ENCODE results near the gene LRRN4.

The LRRN4 gene

DNA sequence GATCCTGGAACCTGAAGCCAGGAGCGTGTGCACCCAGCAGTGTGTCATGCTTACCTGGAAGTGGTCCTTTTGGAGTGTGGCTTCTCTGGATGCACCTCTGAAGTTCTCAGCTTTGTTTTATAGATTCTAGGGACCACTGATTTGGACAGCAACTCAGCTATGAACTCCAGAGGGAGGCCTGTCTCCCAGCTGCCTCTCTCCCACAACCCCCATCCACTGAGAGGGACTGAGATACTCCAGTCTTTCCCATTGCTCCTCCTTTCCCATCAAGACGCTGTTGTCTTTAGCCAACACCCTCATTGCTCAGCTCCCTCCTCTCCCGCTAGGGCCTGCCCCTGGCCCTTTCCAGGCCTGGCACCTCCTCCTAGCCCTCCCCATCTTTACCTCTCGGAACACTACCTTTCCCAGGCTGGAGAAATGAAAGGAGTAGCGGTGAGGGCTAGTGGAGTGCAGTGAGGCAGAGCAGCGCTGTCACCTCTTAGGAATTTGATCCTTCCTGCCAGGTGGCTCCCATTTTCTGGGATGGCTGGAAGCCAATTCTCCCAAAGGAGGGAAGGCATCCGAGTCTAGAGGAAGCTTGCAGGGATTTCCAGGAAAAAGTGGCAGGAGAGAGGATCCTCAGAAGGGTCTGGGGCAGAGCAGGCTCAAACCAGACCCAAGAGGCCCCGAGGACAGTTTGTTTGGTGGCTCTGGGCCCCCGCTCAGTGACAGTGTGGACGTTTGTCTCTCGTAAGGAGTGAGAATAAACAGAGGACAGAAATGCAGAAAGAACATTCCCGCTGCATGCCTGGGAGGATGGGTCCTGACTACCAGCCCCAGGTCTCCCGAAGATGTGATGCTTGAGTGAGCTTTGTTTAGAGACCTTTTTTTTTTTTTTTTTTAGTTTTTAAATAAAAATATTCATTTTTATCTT is at the start of gene LRRN4:
Gene LRRN4 (minus strand): TSS at position 285 of the 913 bp plus-strand sequence. CDS start 1,261 bp downstream, outside the sequence.
- peak; percentile 69 for DNase-seq (ENCODE audit: low read depth, low spot score)

DNA sequence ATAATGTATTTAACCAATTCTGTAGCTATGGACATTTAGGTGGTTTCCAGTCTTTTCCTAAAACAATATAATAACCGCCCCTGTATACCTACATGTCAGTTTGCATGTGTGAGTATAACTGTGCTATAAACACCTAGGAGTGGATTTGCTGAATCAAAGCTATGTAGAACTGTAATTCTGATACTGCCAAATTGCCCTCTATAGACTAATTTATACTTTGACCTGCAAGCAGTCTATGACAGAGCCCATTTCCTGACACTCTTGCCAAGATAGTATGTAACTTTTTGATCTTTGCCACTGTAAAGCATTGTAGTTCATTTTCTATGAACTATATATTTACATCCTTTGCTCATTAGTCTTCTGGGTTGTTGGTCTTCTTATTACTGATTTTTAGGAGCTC is 49.4 kb upstream of the LRRN4 start:
- no peak for DNase-seq (ENCODE audit: low read depth, low spot score)

DNA sequence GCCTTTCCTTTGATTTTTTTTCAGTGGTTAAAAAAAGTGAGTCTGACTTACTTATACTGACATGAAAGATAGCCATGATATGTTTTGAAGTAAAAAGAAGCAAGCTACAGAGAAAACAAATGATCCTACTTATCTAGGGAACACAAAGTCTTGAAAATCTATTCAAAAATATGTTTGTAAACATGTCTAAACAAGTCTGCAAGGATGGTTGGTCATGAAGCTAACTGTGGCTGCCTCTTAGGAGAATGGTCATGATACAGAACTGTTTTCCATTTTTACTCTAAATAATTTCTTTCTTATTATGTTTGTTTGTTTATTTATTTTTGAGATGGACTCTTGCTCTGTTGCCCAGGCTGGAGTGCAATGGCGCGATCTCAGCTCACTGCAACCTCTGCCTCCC is 47.5 kb upstream of the LRRN4 start:
- DNase-seq (ENCODE audit: low read depth, low spot score), result no peak

DNA sequence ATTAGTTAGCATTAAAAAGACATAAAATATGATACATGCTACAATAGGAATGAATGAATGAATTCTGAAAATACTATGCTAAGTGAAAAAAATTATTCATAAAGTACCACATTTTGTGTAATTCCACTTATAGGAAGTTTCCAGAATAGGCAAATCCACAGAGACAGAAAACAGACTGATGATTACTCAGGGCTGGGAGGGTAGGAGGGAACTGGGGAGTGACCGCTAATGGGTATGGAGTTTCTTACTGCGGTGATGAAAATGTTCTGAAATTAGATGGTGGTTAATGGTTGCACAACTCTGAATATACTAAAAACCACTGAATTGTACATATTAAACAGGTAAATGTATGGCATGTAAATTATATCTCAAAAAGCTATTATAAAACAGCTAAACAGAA is 46.4 kb upstream of the LRRN4 start:
- no peak for DNase-seq (ENCODE audit: low read depth, low spot score)

DNA sequence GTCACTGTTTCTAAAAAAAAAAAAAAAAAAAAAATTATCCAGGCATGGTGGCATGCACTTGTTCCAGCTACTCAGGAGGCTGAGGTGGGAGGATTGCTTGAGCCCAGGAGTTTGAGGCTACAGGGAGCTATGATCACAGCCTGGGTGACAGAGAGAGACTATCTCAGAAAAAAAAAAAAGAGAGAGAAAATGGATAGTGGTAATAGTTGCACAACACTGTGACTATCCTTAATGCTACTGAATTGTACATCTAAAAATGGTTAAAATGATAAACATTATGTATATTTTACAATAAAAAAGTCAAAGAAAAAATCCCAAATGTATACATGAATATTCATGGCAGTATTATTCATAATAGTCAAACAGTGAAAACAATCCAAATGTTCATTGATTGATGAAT is 46.0 kb upstream of the LRRN4 start:
- DNase-seq (ENCODE audit: low read depth, low spot score), result no peak

DNA sequence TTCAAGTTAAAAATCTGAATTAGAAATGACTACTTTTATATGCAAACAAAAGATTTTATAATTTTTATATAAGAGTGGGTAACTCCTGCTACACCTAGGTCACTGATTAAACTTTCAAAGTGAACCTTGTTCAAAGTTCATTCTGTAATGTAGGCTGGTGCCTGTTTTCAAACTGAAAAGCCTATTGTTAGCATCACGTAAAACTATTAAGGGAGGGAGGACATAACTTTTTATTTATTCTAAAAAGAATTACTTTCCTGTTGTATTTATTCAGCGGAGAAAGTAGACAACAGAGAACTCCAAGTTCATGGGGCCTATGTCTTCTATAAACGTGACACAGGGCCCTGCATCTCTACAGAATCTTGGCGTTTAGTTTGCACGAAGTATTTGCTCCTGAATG is 41.5 kb upstream of the LRRN4 start:
- no peak for DNase-seq (ENCODE audit: low read depth, low spot score)

DNA sequence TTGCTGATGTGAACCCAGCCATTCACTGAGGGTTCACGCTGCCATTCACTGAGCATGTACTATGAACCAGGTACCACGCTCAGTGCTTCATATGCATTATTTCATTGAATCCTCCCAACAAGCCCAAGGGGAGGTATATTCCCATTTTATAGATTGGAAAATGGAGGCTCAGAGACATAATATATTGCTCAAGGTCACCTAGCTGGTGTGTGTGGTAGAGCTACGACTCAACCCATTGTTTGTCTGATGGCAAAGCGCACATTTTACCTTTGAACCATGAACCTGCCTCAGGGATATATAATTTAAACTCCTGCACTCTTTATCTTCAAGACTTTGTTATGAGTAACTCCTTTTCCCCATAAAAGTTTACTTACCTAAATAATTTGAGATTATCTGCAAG is 40.7 kb upstream of the LRRN4 start:
- DNase-seq (ENCODE audit: low read depth, low spot score), result no peak

DNA sequence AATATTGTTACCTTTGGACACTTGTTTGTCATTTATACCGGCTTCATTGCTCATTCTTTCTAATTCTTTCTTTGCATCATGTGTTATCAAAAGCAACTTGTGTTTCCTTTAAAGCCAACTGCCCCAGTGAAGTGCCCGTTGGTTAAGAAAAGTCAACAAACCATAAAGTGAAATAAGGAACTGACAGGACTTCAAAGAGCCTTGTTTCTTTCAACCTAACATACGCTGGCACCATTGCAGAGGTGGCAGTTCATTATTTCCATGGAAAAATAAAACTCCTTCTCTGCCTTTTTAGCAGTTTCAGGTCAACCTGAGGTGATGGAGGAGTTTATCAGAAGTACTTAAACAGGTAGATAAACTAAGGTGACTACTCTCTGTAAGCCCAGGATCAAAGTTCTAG is 40.2 kb upstream of the LRRN4 start:
- DNase-seq (ENCODE audit: low read depth, low spot score), result no peak

DNA sequence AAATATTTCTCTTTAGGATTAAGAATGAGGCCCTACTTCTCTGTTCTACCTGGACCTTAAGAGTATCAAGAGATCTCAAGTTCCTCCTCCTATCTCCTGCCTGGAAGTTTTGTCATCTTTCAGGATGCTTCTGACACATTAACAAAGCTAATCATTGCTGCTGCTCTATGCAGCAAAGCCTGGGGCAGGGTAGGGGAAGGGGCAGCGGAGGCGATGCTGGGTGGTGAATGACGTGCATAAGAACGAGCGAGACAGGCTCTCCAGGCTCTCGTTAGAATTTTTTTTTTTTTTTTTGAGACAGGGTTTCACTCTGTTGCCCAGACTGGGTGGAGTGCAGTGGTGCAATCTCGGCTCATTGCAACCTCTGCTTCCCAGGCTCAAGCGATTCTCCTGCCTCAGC is 37.8 kb upstream of the LRRN4 start:
- no peak for DNase-seq (ENCODE audit: low read depth, low spot score)

DNA sequence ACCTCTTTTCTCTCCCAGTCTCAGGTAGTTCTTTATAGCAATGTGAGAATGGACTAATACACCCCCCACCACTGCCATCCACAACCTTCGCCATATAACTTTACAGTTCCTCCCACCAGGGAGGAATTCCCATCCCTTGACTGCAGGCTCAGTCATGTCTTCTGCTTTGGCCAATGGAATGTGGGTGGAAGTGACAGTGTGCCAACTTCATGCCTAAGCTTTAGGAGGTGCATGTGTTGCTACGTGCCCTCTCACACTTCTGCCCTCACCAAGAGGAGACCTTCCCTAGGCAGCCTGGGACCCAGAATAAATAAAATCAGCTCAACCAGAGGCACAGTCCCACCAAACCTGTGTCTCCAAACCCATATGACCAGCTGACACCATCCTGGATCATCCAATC is 33.0 kb upstream of the LRRN4 start:
- DNase-seq (ENCODE audit: low read depth, low spot score), result no peak

DNA sequence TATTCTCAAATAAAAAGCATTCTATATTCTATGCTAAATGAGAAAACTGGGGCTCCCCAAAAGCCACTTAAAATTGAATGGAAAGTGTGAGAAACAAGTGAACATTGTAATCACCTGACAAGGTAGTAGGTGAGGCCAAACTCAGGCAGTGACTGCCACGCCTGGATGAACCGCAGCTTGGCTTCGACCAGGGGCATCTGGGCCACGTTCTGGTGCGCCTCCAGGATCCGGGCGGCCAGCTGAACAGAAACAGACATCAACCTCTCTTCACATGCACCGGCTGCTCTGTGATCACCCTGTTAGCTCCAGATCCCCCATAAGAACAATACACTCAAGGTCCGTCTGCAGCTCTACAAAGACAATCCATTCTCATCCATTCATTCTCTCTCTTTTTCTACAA is 30.1 kb upstream of the LRRN4 start:
- DNase-seq (ENCODE audit: low read depth, low spot score), result no peak

DNA sequence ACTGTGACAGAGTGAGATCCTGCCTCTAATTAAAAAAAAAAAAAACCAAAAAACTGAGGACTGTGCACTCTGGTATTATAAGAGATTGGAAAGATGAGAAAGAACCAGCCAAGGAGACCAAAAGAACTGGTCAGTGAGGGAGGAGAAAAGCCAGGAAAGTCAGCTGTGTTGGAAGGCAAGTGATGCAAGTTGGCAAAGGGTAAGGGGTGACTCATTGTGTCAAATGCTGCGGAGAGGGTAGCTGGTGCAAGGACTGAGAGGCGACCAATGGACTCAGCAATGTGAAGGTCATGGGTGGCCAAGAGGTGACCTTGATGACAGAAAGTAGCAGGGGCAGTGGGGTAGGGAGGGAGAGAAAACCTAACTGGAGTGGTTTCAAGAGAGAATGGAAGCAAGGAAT is 27.4 kb upstream of the LRRN4 start:
- peak; percentile 43 for DNase-seq (ENCODE audit: low read depth, low spot score)

DNA sequence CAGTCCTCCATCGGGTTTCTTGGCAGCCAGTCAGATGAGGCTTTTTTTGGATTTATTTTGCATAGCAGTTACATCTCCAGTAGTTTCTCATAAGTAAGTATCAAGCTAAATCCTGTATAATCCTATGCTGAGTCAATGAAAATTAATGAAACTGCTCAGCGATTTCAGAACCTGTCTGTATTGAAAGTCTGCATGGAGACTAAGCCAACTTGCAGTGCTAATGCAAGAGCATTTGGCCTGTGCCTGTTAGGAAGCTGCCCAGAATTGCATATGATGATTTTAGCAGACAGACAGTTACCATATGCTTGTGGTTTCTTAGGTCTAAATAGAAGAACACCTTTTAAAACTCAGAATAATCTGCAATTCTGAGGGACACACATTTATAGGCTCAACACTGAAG is 25.2 kb upstream of the LRRN4 start:
- no peak for DNase-seq (ENCODE audit: low read depth, low spot score)

DNA sequence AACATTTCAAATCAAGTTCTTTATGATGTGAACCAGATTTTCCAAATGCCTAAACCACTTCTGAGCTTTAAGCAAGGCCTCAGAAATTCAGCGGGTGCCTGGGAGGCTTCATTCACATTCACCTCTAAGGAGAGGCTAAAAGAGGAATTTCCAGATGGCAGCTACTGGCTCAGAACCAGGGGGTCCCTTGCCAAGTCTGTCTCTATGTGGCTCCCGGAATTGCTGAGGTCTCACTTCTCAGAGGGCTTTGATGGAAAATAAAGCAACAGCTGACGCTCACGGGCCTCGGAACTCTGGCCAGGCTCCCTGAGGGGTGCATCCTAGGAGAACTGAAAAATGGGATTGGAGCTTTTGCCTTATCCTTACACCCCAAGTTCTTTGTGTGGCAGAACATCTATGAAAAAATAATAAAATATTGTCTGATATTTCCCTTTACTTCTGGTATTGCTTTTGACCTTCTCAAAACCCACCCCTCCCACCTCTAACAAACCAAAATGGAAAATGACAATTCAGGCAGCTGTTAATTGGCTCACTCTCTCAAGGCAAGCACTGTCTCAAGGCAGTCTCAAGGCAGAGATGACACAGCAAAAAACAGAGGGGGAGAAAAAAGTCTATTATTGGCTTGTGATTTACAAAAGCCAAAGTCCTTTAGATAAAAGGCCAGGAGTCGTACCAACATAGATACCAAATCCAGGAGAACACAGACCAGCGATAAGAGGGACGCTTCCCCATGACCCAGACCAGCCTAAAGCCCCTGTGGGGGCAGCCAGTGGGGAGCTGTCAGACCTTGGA is 21.8 kb upstream of the LRRN4 start:
- DNase-seq (ENCODE audit: low read depth, low spot score), result peak; percentile 83

DNA sequence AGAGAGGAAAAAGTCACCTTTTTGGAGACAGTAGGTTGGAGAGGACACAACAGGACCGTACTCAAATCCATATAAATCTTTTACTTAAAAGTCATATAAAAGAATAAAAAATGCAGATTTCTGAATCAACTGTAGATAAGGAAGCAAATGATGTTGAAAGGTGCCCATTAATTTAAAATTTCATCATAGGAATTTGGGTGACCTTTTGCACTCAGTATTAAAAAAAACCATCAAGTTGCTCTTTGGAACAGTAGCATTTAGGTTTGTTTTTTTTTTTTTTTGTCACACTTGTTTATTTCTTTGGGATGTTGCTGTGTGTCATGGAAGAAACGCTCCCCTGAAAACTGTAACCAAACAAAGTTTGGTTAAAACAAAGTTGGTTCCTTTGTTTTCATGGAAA is 20.9 kb upstream of the LRRN4 start:
- no peak for DNase-seq (ENCODE audit: low read depth, low spot score)

DNA sequence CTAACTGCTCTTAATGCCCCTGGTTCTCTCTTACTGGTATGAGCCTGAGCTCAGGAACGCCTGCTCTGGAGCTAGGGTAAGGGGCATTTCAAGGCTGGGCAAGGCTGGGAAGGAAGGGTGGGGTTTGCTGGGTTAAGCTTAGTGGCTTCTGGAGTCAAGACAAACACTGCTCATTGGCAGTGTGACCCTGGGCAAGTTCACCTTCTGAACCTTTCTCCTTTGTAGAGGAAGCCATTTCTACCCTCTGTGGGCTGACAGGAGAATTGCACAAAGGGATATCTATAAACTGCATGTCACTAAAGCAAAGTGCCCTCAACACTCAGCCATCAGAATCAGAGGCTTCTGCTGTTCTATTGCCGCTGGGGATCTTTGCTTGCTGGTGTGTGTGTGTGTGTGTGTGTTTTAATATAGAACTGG is 20.3 kb upstream of the LRRN4 start:
- DNase-seq (ENCODE audit: low read depth, low spot score), result peak; percentile 26

DNA sequence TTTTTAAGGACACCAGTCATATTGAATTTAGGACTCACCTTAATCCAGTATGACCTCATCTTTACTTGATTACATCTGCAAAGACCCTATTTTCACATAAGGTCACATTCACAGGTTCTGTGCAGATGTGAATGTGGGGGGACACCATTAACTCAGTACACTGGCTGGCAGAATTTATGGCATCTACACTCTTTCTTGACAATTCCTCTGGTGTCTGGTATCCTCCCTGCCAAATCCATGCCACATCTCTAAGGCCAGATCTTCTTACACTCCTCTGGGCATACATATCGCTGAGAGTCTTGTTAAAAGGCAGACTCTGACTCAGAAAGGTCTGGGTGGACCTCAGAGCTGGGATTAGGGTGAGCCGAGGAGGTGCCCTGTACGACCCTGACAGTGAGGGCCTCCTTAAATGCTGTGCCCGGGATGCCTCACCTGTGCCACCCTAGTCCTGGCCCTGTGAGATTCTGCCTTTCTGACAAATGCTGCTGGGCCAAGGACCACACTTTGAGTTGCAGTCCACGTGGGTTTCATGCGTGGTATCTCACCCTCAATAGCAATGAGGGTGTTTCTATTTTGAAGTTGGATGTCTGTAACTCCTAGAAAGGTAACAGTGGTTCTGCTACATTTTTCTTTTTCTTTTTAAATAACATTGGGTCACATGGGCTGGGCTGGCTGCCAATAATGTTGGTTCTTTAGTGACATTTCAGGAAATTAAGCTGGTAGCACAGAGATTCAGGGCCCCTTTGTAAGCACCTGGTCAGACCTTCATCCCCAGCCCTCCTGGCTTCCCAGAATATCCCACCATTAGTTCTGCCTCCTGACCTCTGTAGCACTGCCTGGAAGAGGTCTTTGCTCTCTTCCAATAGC is 17.2 kb upstream of the LRRN4 start:
- DNase-seq (ENCODE audit: low read depth, low spot score), result peak; percentile 12

DNA sequence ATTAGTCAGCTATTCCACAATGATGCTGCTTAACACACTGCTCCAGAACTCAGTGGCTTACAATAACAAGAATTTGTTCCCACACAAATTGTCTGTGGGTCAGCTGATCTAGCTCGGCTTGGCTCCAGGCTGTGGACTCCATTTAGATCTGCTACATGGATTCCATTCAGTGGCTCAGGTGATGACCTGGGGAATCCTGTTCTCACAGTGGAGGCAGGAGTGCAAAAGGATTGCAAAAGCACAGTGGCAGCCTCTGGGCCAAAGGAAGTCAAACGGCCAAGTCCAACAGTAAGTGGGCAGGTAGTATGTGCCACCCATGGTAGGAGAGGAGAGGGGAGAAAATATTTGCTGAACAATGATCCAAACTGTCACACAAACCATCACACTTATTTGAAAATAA is 15.8 kb upstream of the LRRN4 start:
- DNase-seq (ENCODE audit: low read depth, low spot score), result no peak

DNA sequence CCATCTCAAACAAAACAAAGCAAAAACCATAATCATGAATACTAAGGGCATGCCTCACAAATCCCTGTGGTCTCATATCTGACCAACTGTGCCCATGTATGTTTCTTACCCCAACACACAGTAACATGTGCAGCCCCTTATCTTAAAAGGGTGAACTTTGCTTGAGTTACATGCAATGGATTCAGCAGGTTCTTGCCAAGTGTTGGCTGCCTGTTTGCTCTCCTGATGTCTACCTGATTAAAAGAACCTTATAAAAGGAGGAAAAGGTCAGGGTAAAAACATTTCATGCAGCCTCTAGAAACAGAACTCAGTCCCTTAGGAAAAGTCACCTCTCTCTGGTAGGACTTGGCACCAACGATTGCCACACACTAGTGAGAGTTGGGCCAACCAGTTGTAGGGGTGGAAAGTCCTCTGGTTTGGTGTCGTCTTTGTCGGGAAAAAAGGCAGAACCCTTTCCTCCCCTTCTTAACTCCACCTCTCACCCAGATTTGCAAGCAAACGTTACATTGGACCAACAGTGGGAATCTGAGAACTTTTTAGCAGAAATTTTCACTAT is 14.0 kb upstream of the LRRN4 start:
- DNase-seq (ENCODE audit: low read depth, low spot score), result no peak

DNA sequence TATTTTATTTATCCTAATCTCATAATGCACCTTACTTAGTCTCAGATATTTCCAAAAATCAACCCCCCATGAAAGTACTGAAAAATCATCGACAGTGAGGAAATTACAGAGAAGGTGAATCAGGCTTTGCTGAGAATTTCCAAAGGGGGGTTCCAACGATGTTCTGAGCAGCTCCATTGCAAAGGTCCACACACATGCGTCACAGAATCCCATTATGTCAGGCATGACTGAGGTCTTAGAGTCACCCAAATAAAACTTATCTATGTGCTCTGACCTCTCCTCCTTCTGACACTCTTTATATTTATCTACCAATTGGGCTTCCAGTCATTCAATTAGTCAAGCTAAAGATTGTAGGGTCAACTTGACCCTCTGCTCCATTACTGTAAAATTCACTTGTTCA is 12.7 kb upstream of the LRRN4 start:
- DNase-seq (ENCODE audit: low read depth, low spot score), result no peak

DNA sequence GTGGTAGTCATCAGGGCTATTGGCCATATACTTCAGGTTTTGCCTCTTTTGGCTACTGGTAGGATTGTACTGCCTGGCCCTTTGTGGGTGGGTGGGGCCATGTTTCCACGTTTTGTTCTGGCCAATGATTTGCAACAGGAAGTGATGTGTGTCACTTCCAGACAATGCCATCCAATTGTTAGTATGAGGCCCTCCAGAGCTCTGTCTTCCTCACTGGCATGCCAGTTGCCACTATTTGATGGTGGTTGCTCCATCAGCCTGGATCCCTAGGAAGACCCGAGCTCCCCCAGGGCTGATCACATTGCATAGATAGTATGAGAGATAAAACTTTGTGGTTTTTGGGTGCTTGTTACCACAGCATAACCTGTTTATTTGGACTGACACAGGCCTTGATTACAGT is 7.7 kb upstream of the LRRN4 start:
- no peak for DNase-seq (ENCODE audit: low read depth, low spot score)

DNA sequence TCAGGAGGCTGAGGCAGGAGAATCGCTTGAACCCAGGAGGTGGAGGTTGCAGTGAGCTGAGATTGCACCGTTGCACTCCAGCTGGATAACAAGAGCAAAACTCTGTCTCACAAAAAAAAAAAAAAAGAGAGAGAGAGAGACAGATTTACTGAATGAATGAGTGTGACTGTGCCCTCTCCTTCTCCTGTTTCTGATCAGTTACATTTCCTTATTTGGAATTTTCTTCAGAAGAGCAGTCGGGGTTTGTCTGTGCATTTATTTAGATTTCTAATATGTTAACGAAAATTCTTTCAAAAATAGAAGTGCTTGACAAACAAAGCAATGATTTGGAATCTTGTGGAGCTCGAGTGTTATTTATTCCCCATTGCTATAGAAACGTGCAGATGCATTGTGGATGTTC is 6.4 kb upstream of the LRRN4 start:
- DNase-seq (ENCODE audit: low read depth, low spot score), result no peak
